ENCODE measurements around the gene HAO2.
A peak's percentile ranks its signal among the peaks of the same experiment; 100 is the strongest.
"Not testable (repeated sequence)": the region's sequence is repeated elsewhere in the genome, so short reads cannot be mapped to it uniquely, and the experiment has no call there.

The HAO2 gene

GRCh38 chr1:119333163-119333896 lies 35.3 kb upstream of the HAO2 start:
- Mint-ChIP-seq H3K4me1 (ENCODE audit: low read depth) (no peaks in the 10 kb centered on the region), H3K9me3 (no peaks in the 10 kb centered on the region), H3K27ac (no peak overlapping the region), H3K27me3 (peaks cover 6% of the 10 kb centered on the region), H3K36me3 (ENCODE audit: low read depth) (no peaks in the 10 kb centered on the region), H3K4me3 (no peak overlapping the region)

- H3K4me1 Mint-ChIP-seq (ENCODE audit: low read depth); H3K9me3 Mint-ChIP-seq: not testable (repeated sequence)
These were observed 34.7 kb upstream of the HAO2 start for GRCh38 chr1:119333897-119334250.

GRCh38 chr1:119336848-119337247 lies 31.7 kb upstream of the HAO2 start:
- Mint-ChIP-seq H3K27me3 (peaks cover 21% of the 10 kb centered on the region), H3K36me3 (ENCODE audit: low read depth) (no peaks in the 10 kb centered on the region), H3K4me3 (no peak overlapping the region), H3K27ac (no peak overlapping the region), H3K9me3 (no peaks in the 10 kb centered on the region), H3K4me1 (ENCODE audit: low read depth) (no peaks in the 10 kb centered on the region)

More at GRCh38 chr1:119333897-119334250, 34.7 kb upstream of the HAO2 start:
- H3K27ac Mint-ChIP-seq; H3K27me3 Mint-ChIP-seq; H3K4me3 Mint-ChIP-seq; H3K36me3 Mint-ChIP-seq (ENCODE audit: low read depth): not testable (repeated sequence)

DNA sequence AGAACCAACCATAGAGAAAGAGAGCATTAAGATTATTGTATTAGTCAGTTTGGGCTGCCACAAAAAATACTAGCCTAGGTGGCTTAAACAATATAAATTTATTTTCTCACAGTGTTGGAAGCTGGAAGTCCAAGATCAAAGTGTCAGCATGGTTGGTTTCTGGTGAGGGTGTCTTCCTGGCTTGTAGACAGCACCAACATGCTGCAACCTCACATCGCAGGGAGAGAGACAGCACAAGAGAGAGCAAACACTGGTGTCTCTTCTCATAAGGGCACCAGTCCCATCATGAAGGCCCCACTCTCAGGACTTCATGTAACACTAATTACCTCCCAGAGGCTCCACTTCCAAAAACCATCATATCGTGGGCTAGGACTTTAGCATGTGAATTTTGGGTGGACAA lies 30.6 kb upstream of the HAO2 start:
- no peak overlapping the region for H3K4me3 Mint-ChIP-seq
- no peak overlapping the region for H3K27ac Mint-ChIP-seq
- no peaks in the 10 kb centered on the region for H3K36me3 Mint-ChIP-seq (ENCODE audit: low read depth)
- no peaks in the 10 kb centered on the region for H3K4me1 Mint-ChIP-seq (ENCODE audit: low read depth)
- H3K27me3 Mint-ChIP-seq = peaks cover 23% of the 10 kb centered on the region
- H3K9me3 Mint-ChIP-seq = no peaks in the 10 kb centered on the region

DNA sequence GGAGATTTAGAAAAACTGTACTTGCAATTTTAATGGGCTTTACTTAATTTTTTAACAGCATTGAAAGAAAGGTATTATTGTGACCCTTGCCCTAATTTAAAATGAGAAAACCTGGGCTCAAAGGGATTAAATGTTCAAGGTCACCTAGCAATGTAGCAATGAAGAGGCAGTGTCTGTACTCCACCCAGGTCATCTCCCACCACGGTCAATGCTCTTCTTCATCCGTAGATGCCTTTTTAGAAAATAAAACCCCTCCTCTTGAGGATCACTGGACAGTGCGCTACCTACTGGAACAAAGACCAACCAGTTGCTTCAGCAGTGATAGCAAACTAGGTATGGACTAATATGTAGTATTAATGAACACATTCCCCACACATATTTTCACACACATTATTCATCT lies 29.8 kb upstream of the HAO2 start:
- no peak overlapping the region for H3K4me3 Mint-ChIP-seq
- no peaks in the 10 kb centered on the region for H3K4me1 Mint-ChIP-seq (ENCODE audit: low read depth)
- no peaks in the 10 kb centered on the region for H3K36me3 Mint-ChIP-seq (ENCODE audit: low read depth)
- H3K9me3 Mint-ChIP-seq = no peaks in the 10 kb centered on the region
- peaks cover 23% of the 10 kb centered on the region for H3K27me3 Mint-ChIP-seq
- H3K27ac Mint-ChIP-seq = no peak overlapping the region

DNA sequence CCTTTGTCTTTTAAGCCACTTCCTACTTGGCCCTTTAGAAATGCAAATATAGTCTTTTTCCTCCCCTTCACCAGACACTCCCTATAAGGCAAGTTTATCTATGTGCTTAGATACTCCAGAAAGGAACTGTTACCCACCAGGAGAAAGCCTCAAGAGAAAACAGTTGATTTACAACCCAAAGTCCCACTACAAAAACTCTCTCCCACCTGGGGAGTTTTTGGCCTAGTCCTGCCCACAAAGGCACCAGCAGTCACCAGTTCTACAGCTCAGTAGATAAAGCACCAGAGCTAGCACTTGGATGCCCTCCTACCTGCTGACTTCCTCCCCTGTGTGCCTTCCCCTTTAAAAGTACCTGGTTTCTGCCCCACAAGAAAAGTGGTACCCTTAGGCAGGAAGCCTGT lies 27.7 kb upstream of the HAO2 start:
- H3K4me1 Mint-ChIP-seq (ENCODE audit: low read depth) = no peaks in the 10 kb centered on the region
- H3K4me3 Mint-ChIP-seq = no peak overlapping the region
- peaks cover 32% of the 10 kb centered on the region for H3K27me3 Mint-ChIP-seq
- no peak overlapping the region for H3K27ac Mint-ChIP-seq
- no peaks in the 10 kb centered on the region for H3K9me3 Mint-ChIP-seq
- H3K36me3 Mint-ChIP-seq (ENCODE audit: low read depth) = no peaks in the 10 kb centered on the region

- peaks cover 32% of the 10 kb centered on the region for H3K27me3 Mint-ChIP-seq
- no peaks in the 10 kb centered on the region for H3K4me1 Mint-ChIP-seq (ENCODE audit: low read depth)
- H3K27ac Mint-ChIP-seq = no peak overlapping the region
- no peaks in the 10 kb centered on the region for H3K36me3 Mint-ChIP-seq (ENCODE audit: low read depth)
- no peaks in the 10 kb centered on the region for H3K9me3 Mint-ChIP-seq
- H3K4me3 Mint-ChIP-seq = no peak overlapping the region
These were observed 27.1 kb upstream of the HAO2 start for GRCh38 chr1:119341372-119341947.

- Mint-ChIP-seq H3K27me3 (peaks cover 31% of the 10 kb centered on the region), H3K36me3 (ENCODE audit: low read depth) (no peaks in the 10 kb centered on the region), H3K9me3 (peaks cover 3% of the 10 kb centered on the region), H3K27ac (no peak overlapping the region), H3K4me3 (no peak overlapping the region), H3K4me1 (ENCODE audit: low read depth) (peaks cover 12% of the 10 kb centered on the region)
These were observed 23.2 kb upstream of the HAO2 start for GRCh38 chr1:119345398-119345797.

DNA sequence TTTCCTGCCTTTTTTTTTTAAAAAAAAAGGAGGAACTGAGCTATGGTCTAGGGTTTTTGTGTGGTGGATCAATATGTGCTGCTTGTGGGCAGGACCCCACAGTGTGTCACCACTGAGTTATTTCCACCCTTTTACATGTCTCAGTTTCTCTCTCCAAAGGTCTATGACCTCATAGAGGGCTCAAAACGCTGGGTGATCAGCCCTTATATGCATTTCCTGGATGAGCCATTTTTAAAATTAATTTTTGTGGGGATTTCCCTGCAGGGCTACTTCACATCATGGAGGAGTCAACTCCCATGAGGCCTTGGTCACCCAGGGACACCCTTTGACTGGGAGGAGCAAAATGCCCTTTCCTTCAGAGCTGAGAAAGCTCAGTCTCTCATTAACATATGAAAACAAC lies 20.7 kb upstream of the HAO2 start:
- Mint-ChIP-seq H3K4me3 (peak overlapping the region; percentile 23), H3K27me3 (peaks cover 34% of the 10 kb centered on the region), H3K27ac (peak overlapping the region; percentile 47), H3K36me3 (ENCODE audit: low read depth) (no peaks in the 10 kb centered on the region), H3K9me3 (peaks cover 3% of the 10 kb centered on the region), H3K4me1 (ENCODE audit: low read depth) (peaks cover 12% of the 10 kb centered on the region)

DNA sequence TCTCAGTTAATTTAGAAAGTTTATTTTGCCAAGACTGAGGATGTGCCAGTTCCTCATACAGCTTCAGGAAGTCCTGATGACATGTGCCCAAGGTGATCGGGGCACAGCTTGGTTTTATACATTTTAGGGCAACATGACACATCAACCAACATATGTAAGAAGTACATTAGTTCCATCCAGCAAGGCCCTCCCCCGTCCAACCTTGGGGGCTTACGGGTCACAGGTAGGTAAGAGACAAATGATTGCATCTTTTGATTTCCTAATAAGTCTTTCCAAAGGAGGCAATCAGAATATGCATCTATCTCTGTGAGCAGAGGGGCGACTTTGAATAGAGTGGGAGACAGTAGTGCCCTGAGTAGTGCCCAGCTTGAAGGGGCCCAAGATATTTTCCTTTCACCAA lies 19.6 kb upstream of the HAO2 start:
- Mint-ChIP-seq H3K27me3 (peaks cover 35% of the 10 kb centered on the region), H3K9me3 (peaks cover 3% of the 10 kb centered on the region), H3K4me3 (no peak overlapping the region), H3K36me3 (ENCODE audit: low read depth) (no peaks in the 10 kb centered on the region), H3K27ac (no peak overlapping the region), H3K4me1 (ENCODE audit: low read depth) (peaks cover 12% of the 10 kb centered on the region)

DNA sequence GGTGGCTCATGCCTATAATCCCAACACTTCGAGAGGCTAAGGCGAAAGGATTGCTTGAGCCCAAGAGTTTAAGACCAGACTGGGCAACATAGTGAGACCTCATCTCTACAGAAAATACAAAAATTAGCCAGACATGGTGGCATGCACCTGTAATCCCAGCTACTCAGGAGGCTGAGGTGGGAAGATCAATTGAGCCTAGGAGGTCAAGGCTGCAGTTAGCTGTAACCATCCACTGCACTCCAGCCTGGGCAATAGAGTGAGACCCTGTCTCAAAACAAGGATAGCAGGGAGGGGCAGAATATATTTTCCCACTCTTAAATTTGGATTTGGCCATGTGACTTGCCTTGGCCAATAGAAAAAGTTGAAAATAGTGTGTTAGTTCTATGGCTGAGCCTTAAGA lies 17.7 kb upstream of the HAO2 start:
- Mint-ChIP-seq H3K4me1 (ENCODE audit: low read depth) (peaks cover 12% of the 10 kb centered on the region), H3K27me3 (peaks cover 28% of the 10 kb centered on the region)
- not testable (repeated sequence) for H3K36me3 Mint-ChIP-seq (ENCODE audit: low read depth); H3K27ac Mint-ChIP-seq; H3K9me3 Mint-ChIP-seq; H3K4me3 Mint-ChIP-seq

DNA sequence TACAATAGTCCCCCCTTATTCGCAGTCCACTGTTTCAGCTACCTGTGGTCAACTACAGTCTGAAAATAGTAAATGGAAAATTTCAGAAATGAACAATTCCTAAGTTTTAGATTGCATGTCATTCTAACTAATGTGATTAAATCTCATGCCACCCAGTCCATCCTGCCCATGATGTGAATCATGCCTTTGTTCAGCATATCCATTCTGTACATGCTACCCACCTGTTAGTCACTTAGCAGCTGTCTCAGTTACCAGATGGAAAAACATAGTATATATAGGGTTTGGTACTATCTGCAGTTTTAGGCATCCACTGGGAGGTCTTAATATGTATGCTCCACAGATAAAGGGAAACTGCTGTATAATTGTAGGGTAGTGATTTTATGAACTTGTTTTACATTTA lies 16.6 kb upstream of the HAO2 start:
- Mint-ChIP-seq H3K4me1 (ENCODE audit: low read depth) (peaks cover 12% of the 10 kb centered on the region), H3K27me3 (peaks cover 35% of the 10 kb centered on the region), H3K9me3 (peaks cover 7% of the 10 kb centered on the region), H3K36me3 (ENCODE audit: low read depth) (no peaks in the 10 kb centered on the region), H3K27ac (no peak overlapping the region), H3K4me3 (no peak overlapping the region)

GRCh38 chr1:119353836-119354235 lies 14.7 kb upstream of the HAO2 start:
- H3K27ac Mint-ChIP-seq = no peak overlapping the region
- peaks cover 38% of the 10 kb centered on the region for H3K27me3 Mint-ChIP-seq
- no peak overlapping the region for H3K4me3 Mint-ChIP-seq
- H3K9me3 Mint-ChIP-seq = peaks cover 3% of the 10 kb centered on the region
- no peaks in the 10 kb centered on the region for H3K4me1 Mint-ChIP-seq (ENCODE audit: low read depth)
- no peaks in the 10 kb centered on the region for H3K36me3 Mint-ChIP-seq (ENCODE audit: low read depth)

DNA sequence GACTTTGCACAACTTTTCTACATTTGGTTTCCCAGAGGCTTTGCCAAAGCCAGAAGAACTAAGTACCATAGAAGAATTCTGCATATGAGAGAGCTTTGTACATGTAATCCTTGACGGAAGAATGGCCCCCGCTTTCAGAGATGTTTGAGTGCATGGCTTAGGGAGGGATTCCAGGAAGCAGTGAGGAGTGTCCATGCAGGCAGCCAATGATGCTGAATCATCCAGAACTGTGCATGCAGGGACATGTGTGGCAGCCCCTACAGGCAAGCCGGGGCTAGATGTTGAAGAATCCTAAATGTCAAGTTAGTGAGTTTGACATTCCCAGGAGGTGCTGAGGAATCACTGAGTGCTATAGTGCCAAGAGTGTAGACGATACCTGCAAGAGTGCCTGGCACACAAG lies 9.9 kb upstream of the HAO2 start:
- Mint-ChIP-seq H3K36me3 (ENCODE audit: low read depth) (no peaks in the 10 kb centered on the region), H3K27ac (no peak overlapping the region), H3K4me1 (ENCODE audit: low read depth) (no peaks in the 10 kb centered on the region), H3K27me3 (peaks cover 23% of the 10 kb centered on the region), H3K4me3 (no peak overlapping the region), H3K9me3 (peaks cover 3% of the 10 kb centered on the region)

GRCh38 chr1:119359730-119360129 lies 8.9 kb upstream of the HAO2 start:
- Mint-ChIP-seq H3K27me3 (peaks cover 27% of the 10 kb centered on the region), H3K4me3 (no peak overlapping the region)

GRCh38 chr1:119361205-119361604 lies 7.4 kb upstream of the HAO2 start:
- Mint-ChIP-seq H3K36me3 (ENCODE audit: low read depth) (no peaks in the 10 kb centered on the region), H3K27me3 (peaks cover 27% of the 10 kb centered on the region), H3K4me1 (ENCODE audit: low read depth) (no peaks in the 10 kb centered on the region), H3K9me3 (peaks cover under 1% of the 10 kb centered on the region), H3K27ac (no peak overlapping the region), H3K4me3 (no peak overlapping the region)

More at GRCh38 chr1:119359730-119360129, 8.9 kb upstream of the HAO2 start:
- Mint-ChIP-seq H3K9me3 (peaks cover 3% of the 10 kb centered on the region), H3K27ac (no peak overlapping the region), H3K36me3 (ENCODE audit: low read depth) (no peaks in the 10 kb centered on the region), H3K4me1 (ENCODE audit: low read depth) (no peaks in the 10 kb centered on the region)
